Gastroesophageal sphincter (tissue), 3 donors: Measurements from ENCODE around the gene KLHL6.

Experiments
- POLR2A ChIP-seq, 2 donors: fragments of 450-650 bp; IDR thresholded peaks; one replicate each; pipeline ENCODE4 v1.6.1; 2017; ENCODE audit warnings: antibody characterized with exemption in 2 of 2, mild to moderate bottlenecking in 2 of 2, moderate library complexity in 1 of 2
- POLR2AphosphoS5 ChIP-seq: sonication (generic); formaldehyde crosslinking; IDR thresholded peaks from one replicate; pipeline ENCODE4 v1.6.1; 2017; ENCODE audit warnings: antibody characterized with exemption
- TF ChIP-seq, protein P1 (sequence below), 4 experiments: fragments of 200-600 bp in 2 of 4; fragments of 450-650 bp in 2 of 4; sonication (generic) in 1 of 4; IDR thresholded peaks; one replicate each; pipeline ENCODE4 v1.5.1; 2017 to 2019; ENCODE audit warnings: antibody characterized with exemption in 4 of 4, mild to moderate bottlenecking in 2 of 4, moderate library complexity in 2 of 4

DNA sequence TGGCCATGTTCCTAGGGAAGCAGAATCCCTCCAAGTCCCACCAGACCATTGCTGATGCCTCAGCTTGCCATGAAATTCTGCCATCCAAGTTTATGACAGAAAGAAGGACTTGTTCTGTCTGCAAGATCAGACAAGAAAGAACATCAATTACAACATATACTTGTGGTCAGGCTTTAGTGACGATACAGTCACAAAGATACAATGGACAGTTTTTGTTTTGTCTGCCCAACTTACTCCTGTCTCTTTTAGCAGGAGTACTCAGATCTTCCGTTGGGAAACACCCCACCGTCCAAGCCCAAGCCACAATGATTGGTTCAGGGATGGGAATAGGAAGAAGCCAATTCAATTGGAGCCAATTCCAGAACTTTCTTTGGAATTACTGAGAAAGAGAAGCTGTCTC lies 15.7 kb downstream of the KLHL6 start:
- TF ChIP-seq, protein P1, sequence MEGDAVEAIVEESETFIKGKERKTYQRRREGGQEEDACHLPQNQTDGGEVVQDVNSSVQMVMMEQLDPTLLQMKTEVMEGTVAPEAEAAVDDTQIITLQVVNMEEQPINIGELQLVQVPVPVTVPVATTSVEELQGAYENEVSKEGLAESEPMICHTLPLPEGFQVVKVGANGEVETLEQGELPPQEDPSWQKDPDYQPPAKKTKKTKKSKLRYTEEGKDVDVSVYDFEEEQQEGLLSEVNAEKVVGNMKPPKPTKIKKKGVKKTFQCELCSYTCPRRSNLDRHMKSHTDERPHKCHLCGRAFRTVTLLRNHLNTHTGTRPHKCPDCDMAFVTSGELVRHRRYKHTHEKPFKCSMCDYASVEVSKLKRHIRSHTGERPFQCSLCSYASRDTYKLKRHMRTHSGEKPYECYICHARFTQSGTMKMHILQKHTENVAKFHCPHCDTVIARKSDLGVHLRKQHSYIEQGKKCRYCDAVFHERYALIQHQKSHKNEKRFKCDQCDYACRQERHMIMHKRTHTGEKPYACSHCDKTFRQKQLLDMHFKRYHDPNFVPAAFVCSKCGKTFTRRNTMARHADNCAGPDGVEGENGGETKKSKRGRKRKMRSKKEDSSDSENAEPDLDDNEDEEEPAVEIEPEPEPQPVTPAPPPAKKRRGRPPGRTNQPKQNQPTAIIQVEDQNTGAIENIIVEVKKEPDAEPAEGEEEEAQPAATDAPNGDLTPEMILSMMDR (IDR thresholded peaks at IDR 0.05) = no peak
- TF ChIP-seq POLR2AphosphoS5 = no peak
- no peak for TF ChIP-seq POLR2A (IDR thresholded peaks at IDR 0.05)
